GM18502 (cell line): ENCODE results near the gene FILIP1.
"Not testable (repeated sequence)": the region's sequence is repeated elsewhere in the genome, so short reads cannot be mapped to it uniquely, and the experiment has no call there.

Experiments
- ATAC-seq: cut with Tn5 transposase; IDR thresholded peaks from one replicate; pipeline ENCODE4 v1.9.1; 2021; ENCODE audit warnings: mild to moderate bottlenecking; ENCODE audit not compliant: unreplicated experiment, poor library complexity

Gene FILIP1

DNA sequence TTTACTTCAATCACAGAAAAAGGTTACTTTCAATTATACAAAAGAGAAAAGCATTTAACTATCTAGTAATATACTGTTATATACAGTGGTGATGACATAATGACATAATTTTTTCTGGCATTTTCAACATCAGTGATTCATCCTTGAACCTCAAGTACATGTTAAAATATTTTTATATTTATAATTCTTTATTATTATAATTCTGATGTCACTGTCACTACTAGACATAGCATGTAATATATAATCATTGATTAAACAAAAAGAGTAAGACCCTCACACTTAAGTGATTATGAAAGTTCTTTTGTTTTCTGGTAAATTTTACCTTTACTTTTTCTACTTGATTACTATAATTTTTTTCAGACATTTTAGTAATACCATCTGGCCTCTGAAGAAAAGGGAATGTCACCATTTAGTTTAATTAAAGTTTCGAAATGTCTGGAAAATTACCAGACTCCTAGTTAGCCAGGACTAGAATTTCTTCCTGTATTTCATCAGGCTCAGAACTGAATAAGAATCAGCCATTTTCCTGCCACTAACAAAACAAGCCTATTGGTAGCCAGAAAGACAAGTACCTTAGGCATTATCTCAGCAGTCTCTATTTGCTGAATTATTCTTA lies 71.5 kb downstream of the FILIP1 start:
- ATAC-seq = no peak

DNA sequence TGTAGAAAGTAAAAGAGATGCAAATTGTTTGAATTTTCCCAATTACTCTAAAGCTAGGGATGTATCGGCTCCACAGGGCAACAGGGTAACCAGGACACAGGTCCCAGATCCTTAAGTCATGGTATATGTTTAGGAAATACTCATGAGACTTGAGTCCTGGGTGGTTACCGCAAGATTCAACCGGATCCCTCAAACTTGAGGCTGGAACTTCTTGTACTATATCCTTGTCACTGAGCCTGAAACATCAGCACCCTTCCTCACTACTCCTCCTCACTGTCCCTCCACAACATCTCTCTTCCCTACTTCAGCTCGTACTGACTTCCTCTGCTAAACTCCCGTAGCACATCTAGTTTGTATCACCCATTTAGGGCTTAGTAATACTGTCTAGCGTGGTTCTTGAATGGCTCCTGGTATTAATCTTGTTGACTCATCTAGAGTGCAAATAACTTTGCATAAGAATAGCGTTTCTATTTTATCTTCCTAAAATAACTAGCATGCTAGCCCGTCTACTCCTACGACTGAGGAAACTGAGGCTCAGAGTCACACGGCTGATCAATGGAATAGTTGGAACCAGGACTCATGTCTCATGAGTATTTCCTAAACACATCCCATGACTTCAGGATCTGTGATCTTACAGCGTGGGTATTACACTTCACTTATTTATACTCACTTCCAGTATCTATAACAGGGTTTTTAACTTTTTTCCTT lies 72.1 kb downstream of the FILIP1 start:
- no peak for ATAC-seq

DNA sequence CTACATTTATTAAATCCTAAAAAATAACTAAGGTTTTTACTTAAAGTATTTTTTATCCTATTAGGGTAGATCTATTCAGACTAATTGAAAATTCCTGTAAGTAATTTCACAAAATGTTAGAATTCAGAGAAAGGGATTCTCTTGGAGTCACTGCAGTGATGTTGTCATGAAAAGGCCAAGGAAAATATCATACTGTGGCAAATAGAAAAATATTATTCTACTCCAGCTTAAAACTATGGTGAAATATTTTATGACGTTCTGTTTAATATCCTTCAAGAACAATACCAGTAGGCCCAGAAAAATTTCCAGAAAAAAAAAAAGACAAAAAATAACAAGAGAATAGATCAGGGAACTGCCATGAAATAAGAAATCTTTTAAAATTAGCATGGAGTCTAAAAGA lies 73.6 kb downstream of the FILIP1 start:
- ATAC-seq = no peak

DNA sequence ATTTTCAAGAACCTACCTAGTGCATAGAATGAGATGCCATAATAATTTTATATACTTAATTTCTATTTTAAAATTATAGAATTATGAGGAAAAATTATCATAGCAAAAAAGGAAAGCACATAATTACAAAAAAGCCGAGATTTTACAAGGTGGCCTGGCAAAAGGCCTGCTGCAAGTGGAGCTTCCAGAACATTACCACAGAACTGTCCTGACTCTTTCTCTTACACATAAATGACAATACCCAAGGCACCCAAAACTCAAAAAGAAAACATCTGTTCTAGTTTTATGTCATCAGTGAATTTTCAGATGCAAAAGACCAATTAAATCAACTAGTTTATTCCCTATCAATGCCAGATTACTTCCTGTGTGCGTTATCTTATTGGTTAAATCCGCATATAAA lies 74.2 kb downstream of the FILIP1 start:
- ATAC-seq = no peak

DNA sequence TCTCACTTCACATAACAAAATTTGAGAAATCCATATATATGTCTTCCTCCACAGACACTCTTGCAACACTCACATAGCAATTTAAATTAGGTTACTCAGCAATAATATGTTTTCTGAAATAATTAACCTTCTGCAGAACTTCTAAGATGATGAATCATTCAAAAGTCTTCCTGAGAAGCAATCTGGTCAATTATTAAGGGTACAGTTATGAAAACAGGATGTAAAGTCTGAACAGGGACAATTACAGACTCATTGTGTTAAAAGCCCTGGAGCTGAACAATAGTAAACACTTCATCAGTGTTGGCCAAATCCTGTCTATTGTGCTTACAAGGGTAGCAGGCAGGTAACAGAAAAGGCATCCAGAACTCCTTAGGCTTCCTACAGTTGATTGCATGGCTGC lies 75.4 kb downstream of the FILIP1 start:
- peak; percentile 45 for ATAC-seq

DNA sequence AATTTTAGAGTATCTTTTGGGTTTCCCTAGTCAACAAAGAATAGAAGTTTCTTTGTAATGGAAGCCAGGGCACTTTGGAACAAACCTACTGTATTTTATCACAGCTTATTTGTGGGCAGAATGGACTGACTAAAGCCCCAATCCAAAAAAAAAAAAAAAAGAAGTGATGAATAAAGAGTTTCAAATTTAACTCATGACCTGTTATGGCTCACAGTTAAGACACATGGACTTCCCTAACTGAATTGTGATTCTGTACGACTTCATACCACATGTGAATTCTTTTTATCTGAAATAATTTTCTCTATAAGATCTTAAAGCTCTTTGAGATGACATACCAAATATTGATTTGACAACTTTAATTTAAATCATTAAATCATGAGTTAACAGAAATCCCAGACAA lies 77.2 kb downstream of the FILIP1 start:
- ATAC-seq = no peak

DNA sequence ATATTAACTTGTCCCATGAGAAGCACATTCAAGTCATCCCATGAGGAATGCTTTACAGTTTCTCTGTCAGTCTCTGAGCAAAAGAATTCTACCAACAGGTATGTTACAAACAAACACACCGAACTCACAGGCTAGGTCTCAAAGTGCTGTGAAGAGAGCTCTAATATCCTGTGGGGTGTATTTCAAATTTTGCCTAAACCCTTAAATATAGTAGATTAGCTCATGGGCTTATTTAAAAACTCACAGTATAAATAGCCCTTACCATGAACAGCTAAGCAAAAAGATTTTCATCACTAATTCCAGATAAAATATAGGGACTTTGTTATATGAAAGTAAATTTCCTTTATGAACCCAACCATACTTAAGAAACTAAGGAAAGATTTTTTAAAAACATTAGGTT lies 77.8 kb downstream of the FILIP1 start:
- no peak for ATAC-seq

DNA sequence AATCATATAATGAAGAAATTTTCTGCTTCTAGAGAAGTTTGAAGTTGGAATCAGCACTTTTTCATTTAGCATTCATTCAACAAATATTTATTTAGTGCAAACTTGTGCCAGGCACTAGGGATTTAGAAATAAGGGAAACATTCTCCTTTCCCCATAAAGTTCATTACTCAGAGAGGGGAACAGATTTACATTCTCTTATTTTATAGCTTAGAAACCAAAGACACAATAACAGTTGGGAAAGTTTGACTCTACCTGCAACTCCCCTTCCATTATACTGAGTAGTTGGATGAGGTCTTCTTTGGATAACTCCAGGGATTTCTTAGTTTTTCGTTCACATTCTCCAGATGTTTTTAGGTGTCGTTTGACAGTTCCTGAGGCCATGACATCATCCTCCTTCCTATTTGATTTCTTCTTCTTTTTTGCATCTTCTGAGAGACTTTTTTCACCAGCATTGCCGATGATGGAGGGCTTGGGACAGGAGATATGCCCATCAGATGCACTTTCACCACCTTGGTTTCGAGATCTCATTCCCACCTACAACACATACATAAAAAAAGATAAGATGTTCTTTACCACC lies 79.1 kb downstream of the FILIP1 start:
- no peak for ATAC-seq

DNA sequence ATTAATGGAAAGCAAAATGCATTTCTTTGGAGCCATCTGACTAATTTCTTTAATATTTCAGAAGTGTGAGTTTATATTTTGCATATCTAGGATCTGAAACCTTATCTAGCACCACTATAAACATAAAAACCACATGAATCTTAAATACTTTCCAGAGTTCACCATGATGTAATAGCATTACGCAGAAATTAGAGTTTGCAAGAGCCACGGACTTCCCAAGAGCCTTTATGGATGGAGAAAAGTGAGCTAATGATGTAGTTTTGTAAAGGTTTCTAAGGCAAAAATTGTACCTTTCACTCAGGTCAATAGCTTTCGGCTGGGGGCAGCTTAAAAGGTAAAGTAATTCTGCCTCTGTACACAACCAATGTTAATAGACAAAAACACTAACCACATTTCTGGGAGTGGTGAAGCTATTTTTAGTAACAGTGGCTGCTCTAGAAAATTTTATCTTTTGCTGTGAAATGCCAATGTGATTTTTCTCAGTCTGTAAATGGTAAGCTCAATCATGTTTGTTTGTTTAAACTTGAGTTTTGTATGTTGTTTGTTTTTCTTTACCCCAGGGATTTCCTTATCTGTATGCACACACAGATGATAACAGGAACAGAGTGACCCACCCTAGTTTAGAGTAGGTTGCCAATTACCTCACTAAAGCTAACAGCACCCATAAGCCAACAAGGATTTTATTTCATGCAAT lies 80.5 kb downstream of the FILIP1 start:
- ATAC-seq = no peak

DNA sequence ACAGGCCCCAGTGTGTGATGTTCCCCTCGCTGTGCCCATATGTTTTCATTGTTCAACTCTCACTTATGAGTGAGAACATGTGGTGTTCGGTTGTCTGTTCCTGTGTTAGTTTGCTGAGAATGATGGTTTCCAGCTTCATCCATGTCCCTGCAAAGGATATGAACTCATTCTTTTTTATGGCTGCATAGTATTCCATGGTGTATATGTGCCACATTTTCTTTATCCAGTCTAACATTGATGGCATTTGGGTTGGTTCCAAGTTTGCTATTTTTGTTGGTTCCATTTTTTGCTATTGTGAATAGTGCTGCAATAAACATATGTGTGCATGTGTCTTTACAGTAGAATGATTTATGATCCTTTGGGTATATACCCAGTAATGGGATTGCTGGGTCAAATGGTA lies 83.0 kb downstream of the FILIP1 start:
- not testable (repeated sequence) for ATAC-seq

DNA sequence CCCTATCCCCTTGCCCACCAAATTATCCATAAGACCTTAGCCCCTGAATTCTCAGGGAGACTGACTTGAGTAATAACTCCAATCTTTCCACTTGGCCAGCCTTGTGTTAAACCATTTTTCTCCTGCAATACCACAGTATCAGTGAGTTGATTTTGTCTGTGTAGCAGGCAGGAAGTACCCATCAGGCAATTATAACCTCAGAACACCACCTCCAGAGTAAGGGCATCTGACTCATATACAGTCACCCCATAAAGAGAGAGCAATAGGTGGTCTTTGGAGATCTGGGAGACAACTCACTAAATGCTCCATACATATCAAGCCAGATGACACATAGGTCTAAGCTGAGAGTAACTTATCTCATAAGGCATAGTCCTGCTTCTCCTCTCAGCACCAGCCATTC lies 83.7 kb downstream of the FILIP1 start:
- no peak for ATAC-seq

DNA sequence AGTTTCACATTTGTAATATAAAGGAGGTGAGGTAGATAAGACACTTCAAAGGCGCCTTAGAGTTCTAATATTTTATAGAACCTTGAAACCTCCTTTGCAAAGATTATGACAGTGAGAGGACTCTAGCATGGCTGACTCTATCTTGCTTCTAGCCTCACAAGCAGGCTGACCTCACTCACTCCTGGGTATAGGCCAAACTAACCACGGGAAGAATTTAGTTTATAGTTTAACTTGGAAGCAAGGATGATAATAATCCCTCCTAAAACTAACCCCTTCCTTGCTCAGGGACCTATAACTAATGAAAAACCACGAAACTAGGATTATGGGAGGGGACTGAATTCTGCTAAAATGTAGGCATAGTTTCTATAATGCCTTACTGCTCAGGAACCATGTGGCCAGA lies 84.3 kb downstream of the FILIP1 start:
- ATAC-seq = no peak

DNA sequence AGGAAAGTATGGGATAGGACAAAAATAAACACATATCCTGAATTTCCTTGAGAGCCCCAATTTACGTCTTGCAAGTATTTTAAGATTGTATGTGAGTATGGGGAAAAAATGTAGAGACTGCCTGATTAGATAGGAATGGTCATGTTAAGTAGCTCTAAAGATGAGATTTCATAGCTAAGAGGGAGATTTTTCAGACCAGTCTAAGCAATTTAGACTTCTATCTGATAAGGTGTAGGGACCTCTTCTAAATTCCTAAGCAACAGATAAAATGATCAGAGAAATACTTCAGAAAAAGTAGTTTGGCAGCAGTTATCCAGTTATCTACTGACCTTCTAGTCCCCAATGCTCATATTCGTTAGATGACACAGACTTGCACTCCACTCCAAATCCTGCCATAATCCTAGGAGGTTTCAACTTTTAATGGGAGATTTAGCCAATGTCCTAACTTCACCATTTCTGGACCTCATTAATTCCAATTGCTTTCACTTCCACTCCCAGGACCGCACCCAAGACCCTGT lies 90.0 kb downstream of the FILIP1 start:
- no peak for ATAC-seq

DNA sequence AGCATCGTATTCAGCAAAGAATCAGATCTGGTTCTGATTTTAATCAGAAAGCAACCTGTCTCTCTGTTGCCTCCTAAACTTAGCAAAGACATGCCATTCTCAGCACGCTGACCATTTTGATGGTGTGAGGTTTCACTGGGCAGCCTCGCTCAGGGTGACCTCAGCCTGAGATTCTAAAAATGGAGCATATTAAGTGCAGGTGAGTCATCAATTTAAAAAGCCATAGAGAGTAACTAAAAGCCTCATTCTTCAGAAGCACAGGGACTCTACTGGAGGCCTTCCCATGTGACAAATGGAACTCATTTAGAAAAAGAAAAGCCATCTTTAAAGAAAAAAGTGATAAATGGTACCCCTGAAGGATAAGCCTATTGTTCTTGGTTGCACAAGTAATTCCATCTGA lies 91.3 kb downstream of the FILIP1 start:
- peak; percentile 44 for ATAC-seq

DNA sequence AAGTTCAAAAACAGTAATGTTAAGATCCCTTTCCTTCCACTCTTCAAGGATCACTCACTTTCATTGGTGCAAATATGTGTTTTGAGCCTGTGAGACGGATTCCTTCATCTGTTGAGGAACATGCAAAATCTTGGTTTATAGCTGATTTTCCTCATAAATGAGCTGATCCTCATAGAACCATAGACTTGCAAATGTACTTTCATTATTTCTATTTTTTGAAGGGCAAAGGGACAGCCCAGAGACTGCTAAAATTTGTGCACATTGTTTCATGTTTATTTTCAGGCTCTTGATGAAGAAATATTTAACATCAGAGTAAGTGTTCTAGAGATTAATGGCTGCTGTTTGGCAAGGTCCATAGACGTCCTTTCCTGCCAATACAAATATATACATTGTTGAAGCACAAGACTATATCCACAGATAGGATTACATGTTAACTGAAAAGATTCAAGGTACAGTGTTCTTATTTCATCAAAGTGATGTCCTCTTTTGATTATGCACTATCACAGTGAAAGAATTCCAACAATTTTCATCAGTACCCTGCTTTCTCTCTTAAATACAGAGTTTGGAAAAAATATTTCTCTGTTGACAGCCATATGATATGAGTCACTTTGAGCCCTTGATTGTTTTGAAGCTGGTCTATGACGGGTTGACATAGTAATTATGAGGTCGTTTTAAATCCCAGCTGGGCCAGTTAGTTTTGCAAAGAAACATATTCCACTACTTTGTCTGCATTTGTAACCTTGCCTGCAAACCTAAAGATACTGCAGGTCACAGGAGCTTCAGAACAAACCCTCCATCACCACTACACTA lies 95.7 kb downstream of the FILIP1 start:
- no peak for ATAC-seq

DNA sequence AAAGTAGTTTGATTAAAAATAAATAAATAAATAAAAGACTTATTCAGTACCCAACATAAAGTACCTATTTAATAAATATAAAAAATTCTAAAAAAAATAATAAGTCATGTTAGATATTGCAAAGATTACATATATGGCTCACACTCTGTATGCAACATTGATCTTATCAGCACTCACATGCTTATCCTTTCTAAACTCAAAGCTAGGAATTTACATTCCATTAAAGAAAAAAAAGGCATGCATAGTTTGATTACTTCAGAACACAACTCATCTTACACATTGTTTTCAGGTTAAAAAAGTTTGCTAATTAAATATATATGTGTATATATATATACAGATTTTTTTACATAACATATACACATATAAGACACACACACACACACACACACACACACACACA lies 96.4 kb downstream of the FILIP1 start:
- no peak for ATAC-seq

DNA sequence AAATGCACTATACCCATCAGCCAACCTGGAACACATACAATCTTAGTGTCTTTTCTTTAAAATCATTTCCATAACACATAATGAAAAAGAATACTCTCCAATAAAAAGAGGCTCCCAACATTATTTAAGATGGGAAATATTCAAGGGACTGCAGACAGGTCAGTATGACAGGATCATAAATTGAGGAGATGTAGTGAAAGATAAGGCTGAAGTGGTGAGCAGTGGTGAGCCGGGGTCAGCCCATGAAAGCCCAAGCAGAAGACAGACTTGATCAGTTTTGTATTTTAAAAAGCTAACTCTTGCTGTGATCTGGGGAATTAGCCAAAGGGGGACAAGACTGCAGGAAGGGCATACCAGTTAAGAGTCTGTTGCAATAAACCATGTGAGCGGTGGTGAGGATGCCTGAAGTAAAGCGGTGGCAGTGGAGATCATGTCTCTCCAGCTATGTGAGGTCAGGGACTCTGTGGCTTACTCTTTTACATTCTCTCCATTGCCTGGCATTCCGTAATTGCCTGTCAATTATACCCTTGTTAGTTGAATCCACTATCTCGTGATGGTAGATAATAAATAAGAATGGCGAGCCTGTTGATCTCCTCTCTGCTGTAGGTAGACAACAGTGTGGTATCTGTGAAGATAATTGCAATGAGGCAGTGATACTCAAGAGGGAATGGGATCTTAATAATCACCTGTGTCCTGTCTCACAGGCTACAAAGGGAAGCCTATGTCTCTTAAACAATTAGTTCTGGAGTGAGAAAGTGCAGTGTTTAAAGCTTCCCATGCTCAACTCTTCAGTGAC lies 97.4 kb downstream of the FILIP1 start:
- ATAC-seq = no peak

DNA sequence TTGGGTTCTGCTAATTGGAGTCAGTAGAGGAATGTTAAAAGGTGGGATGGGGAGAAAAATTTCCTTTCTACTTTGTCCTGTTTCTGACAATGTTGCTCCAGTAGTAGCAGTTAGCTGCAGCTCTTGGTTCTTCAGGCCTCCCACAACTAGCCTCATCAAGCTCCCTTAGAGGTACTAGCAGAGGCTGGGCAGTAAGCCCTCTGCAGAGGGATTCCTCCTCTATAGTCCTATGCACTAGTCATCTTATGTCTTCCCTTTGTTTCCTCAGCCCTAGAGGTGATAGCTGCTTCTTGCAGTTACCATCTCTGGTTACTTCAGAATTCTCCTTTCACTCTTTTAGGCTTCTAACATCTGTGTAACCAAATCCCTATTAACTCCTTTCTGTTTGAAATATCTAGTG lies 99.8 kb downstream of the FILIP1 start:
- no peak for ATAC-seq

DNA sequence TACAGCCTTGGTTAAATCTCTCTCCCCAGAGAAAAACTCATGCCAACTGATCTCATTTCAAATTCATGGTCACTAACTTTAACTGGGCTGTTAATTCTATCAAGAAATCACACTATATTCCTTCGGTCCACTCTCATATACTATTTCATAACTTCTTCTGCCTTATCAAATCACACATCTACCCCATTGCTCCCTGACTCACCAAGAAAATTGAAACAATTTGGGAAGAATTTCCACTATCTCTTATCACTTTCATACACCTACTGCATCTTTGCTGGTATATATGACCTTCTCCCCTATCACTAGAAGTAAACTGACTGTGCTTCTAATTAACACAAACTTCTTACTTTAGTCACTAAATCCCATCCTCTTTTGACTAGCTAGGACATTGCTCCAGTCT lies 102.3 kb downstream of the FILIP1 start:
- ATAC-seq = no peak
